Measurements from ENCODE around the gene HNRNPUL1. TPM values are rescaled to one million over a fixed set of nuclear protein-coding genes. Genes with fewer than 3 reads are reported as not detected.

Gene HNRNPUL1
- total RNA-seq, 4 donors from 2014 or later = 140 to 213 (median 188) TPM

DNA sequence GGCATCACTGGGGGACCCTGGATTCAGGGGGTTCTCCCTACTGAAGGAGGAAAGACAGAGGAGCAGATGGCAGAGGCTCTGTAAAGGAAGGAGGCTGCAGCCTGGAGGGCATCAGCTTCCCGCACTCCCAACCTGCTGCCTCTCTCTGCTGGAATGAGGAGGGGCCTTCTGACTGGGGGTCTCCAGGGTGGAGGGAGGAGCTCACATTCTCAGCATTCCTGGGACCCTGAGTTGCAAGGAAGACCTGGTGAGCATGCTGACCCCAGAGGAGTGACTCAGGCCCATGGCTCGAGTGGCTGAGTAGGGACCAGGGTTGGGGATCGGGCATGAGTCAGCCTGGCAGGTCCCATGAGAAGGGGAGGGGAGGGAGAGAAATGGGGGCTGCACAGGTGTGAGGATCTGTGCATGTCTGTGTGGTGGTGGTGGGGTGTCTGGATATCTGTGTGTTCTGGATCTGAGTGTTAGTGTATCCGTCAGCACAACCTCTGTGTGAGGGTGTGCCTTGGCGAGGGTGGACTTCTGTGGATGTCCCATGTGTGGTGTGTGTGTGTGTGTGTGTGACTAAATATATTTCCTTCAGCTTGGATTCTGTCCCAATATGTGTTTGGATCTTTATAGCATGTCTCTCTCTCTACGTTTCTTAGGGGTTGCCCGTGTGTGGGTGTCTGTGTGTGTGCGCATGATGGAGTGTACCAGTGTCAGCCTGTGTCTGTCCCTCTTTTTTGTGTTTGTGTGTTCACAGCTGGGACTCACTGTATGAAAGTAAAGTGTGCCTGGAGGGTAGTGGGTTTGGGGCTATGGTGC is 40.5 kb upstream of the HNRNPUL1 start:
- Histone ChIP-seq H3K27ac (peak overlapping the region; percentile 83), H3K4me1 (peaks cover 71% of the 10 kb centered on the region), H3K9me3 (no peaks in the 10 kb centered on the region), H3K27me3 (no peaks in the 10 kb centered on the region), H3K4me3 (no peak overlapping the region), H3K36me3 (peaks cover 13% of the 10 kb centered on the region)
- TF ChIP-seq POLR2A (IDR thresholded peaks at IDR 0.05) = no peak
- no peak for TF ChIP-seq POLR2AphosphoS5 (IDR thresholded peaks at IDR 0.05)
- TF ChIP-seq CTCF (IDR thresholded peaks at IDR 0.05) = no peak
- no peak for TF ChIP-seq EP300 (IDR thresholded peaks at IDR 0.05)
- 51% methylated on average over 7 of the region's 8 CpGs for WGBS
- DNase-seq (ENCODE audit: low spot score in 2 of 2) = no peak

GRCh38 chr19:41224632-41225031 is 39.5 kb upstream of the HNRNPUL1 start:
- 93% methylated on average over 7 of the region's 7 CpGs for WGBS
- H3K27me3 ChIP-seq = no peaks in the 10 kb centered on the region
- no peak for DNase-seq (ENCODE audit: low spot score in 2 of 2)
- no peak for TF ChIP-seq EP300 (IDR thresholded peaks at IDR 0.05)
- H3K27ac ChIP-seq = peak overlapping the region; percentile 83
- peak overlapping the region; percentile 51 for H3K4me3 ChIP-seq
- H3K4me1 ChIP-seq = peaks cover 61% of the 10 kb centered on the region
- H3K9me3 ChIP-seq = no peaks in the 10 kb centered on the region
- H3K36me3 ChIP-seq = peaks cover 13% of the 10 kb centered on the region

DNA sequence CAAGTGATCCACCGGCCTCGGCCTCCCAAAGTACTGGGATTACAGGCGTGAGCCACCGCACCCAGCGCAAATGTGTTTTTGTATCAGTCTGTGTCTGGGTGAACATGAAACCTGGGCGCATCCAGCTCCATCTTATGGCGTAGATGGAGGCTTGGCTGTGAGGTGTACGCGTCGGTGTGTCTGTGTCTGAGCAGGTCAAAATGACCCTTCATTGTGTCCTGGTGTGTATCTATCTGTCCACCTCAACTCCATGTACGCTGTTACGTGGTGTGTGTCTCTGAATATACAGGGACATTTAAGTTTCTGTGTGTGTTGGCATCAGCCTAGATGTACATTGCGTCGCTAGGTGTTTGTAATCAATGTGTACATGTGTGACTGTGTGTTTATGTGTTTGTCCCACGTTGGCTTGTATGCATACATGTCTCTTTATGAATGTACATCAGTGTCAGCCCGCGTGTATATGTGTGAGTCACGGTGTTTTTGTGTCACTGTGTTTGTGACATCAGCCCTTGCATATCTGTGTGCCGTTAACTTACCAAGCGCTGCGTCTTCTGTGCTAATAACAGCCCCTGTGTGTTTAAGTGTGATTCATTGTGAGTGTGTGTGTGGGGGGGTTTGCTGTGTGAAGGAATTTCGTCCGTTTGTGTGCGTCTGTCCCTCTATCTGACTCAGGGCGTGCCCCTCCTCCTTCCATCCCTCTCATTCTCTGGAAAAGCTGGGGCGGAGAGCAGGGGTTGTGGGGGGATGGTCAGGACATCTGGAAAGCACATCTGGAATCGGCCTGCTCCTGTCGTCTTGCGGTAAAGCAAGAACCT is 38.7 kb upstream of the HNRNPUL1 start:
- peak in 1 of 2 donors; percentile 90 for DNase-seq (ENCODE audit: low spot score in 2 of 2)
- Histone ChIP-seq H3K36me3 (peaks cover 13% of the 10 kb centered on the region), H3K27me3 (no peaks in the 10 kb centered on the region), H3K9me3 (no peaks in the 10 kb centered on the region), H3K4me3 (peak overlapping the region; percentile 51), H3K27ac (peak overlapping the region; percentile 83), H3K4me1 (peaks cover 56% of the 10 kb centered on the region)
- TF ChIP-seq POLR2AphosphoS5 (IDR thresholded peaks at IDR 0.05) = peak in 1 of 3 donors; percentile 30
- no peak for TF ChIP-seq CTCF (IDR thresholded peaks at IDR 0.05)
- 53% methylated on average over 26 of the region's 29 CpGs for WGBS

DNA sequence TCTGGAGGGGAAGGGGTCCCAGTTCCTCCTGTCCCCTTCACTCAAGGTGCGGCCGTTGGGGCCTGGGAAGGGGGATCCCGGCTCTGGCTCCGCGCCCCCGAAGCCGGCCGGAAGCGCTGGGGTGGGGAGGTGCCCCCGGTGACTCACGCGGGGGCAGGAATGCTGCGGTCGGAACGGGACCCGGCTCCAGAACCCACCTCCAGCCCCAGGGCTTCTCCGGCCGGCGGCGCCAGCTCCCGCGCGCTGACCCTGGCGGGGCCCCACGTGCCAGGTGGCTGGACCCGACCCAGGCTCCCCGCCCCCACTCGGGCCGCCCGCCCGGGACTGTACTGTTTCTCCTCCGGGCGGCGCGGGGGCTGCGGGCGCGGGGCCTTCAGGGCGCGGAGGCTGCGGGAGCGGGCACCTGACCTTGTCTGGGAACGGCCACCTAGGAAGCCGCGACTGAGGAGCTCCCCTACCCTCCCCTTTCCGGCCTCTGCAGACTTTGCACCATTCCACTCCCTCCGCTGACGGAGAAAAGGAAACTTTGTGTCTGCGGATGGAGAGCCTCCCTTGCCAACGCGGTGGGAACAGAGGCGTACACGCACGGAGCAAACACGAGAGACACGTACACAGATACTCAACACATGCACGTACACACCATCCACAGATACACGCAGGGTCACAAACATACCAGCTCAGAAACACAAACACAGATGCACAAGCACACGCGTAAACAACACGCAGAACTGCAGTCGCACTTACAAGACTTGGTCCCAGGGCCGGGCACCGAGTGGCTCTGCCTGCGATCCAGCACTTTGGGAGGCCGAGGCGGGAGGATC is 37.9 kb upstream of the HNRNPUL1 start:
- H3K27ac ChIP-seq = peak overlapping the region; percentile 83
- H3K4me3 ChIP-seq = peak overlapping the region; percentile 51
- H3K4me1 ChIP-seq = peaks cover 47% of the 10 kb centered on the region
- WGBS = 10% methylated on average over 17 of the region's 67 CpGs
- DNase-seq (ENCODE audit: low spot score in 2 of 2) = peak in 1 of 2 donors; percentile 85
- peaks cover 12% of the 10 kb centered on the region for H3K36me3 ChIP-seq
- H3K9me3 ChIP-seq = no peaks in the 10 kb centered on the region
- TF ChIP-seq POLR2A (IDR thresholded peaks at IDR 0.05) (no peak), CTCF (IDR thresholded peaks at IDR 0.05) (no peak), EP300 (IDR thresholded peaks at IDR 0.05) (no peak), POLR2AphosphoS5 (IDR thresholded peaks at IDR 0.05) (no peak)
- no peaks in the 10 kb centered on the region for H3K27me3 ChIP-seq

- 68% methylated on average over 9 of the region's 9 CpGs for WGBS
- peaks cover 6% of the 10 kb centered on the region for H3K36me3 ChIP-seq
- peak overlapping the region; percentile 51 for H3K4me3 ChIP-seq
- no peak for TF ChIP-seq EP300 (IDR thresholded peaks at IDR 0.05)
- TF ChIP-seq POLR2A (IDR thresholded peaks at IDR 0.05) = no peak
- TF ChIP-seq POLR2AphosphoS5 (IDR thresholded peaks at IDR 0.05) = no peak
- TF ChIP-seq CTCF (IDR thresholded peaks at IDR 0.05) = no peak
- H3K4me1 ChIP-seq = peaks cover 41% of the 10 kb centered on the region
- peak overlapping the region; percentile 83 for H3K27ac ChIP-seq
- no peaks in the 10 kb centered on the region for H3K27me3 ChIP-seq
- H3K9me3 ChIP-seq = no peaks in the 10 kb centered on the region
- DNase-seq (ENCODE audit: low spot score in 2 of 2) = no peak
Measured at GRCh38 chr19:41226874-41227390, 37.2 kb upstream of the HNRNPUL1 start.

Measured in suprapubic skin (tissue), 4 donors.